Activated CD8-positive, alpha-beta T cell treated with anti-CD3 and anti-CD28 coated beads for 36 hours (primary cell): ENCODE measurements around the gene MCU. TPM values are rescaled to one million over a fixed set of nuclear protein-coding genes. Genes with fewer than 3 reads are reported as not detected.

Experiments used
- ATAC-seq: fragments of 200-7000 bp; cut with Tn5 transposase; one replicate; pipeline ENCODE4 v1.10.0; 2021; ENCODE audit warnings: mild to moderate bottlenecking, moderate library complexity
- CTCF ChIA-PET: fragments of 350-600 bp; sonication (Branson Sonifier 250); formaldehyde crosslinking; loops from one replicate; lab custom pipeline; 2021; ENCODE audit warnings: antibody characterized with exemption; lab: Charles Lee
- POLR2A ChIA-PET: fragments of 350-600 bp; sonication (Branson Sonifier 250); formaldehyde crosslinking; loops from one replicate; lab custom pipeline; 2021; ENCODE audit warnings: antibody characterized with exemption; lab: Charles Lee
- DNase-seq: peaks from one replicate; pipeline ENCODE4 v3.0.0-alpha.2; 2020
- H3K27ac Mint-ChIP-seq: one replicate; pipeline ENCODE4 v1.8.0; 2021; ENCODE audit warnings: mild to moderate bottlenecking, mixed read lengths
- H3K27me3 Mint-ChIP-seq: one replicate; pipeline ENCODE4 v1.8.0; 2021; ENCODE audit warnings: mixed read lengths
- H3K36me3 Mint-ChIP-seq: one replicate; pipeline ENCODE4 v1.8.0; 2021; ENCODE audit warnings: low read depth, mixed read lengths
- H3K4me1 Mint-ChIP-seq: one replicate; pipeline ENCODE4 v1.8.0; 2021; ENCODE audit warnings: low read depth, mixed read lengths
- H3K4me3 Mint-ChIP-seq: one replicate; pipeline ENCODE4 v1.8.0; 2021; ENCODE audit warnings: mild to moderate bottlenecking, moderate library complexity, mixed read lengths
- H3K9me3 Mint-ChIP-seq: one replicate; pipeline ENCODE4 v1.8.0; 2021; ENCODE audit warnings: mixed read lengths
- intact Hi-C: fragments of 100-400 bp; cut with micrococcal nuclease; formaldehyde crosslinking; loops from one replicate; pipeline ENCODE4 v1.10.0; 2022
- total RNA-seq, 2 experiments: library from RNA; stranded (reverse); gene quantifications; one replicate each; pipeline ENCODE4 v1.2.3, GENCODE V29; 2021
- TF ChIP-seq, protein P1 (sequence below): fragments of 200-600 bp; IDR thresholded peaks from one replicate; pipeline ENCODE4 v1.8.0; 2022; ENCODE audit warnings: antibody characterized with exemption, mild to moderate bottlenecking

The MCU gene
- total RNA-seq, 2 experiments from 2014 or later, result 17.1 to 18.3 TPM

GRCh38 chr10:72855790-72856189 is 163.8 kb downstream of the MCU start:
- Mint-ChIP-seq H3K36me3 (peaks cover 2% of the 10 kb centered on the region), H3K4me3 (no peak overlapping the region), H3K9me3 (no peaks in the 10 kb centered on the region), H3K4me1 (no peaks in the 10 kb centered on the region), H3K27ac (no peak overlapping the region), H3K27me3 (no peaks in the 10 kb centered on the region)
- POLR2A ChIA-PET, result no interaction called here
- intact Hi-C loops, result no loop called here
- DNase-seq (no peak), ATAC-seq (no peak)
- CTCF ChIA-PET, result no interaction called here
- TF ChIP-seq, protein P1, sequence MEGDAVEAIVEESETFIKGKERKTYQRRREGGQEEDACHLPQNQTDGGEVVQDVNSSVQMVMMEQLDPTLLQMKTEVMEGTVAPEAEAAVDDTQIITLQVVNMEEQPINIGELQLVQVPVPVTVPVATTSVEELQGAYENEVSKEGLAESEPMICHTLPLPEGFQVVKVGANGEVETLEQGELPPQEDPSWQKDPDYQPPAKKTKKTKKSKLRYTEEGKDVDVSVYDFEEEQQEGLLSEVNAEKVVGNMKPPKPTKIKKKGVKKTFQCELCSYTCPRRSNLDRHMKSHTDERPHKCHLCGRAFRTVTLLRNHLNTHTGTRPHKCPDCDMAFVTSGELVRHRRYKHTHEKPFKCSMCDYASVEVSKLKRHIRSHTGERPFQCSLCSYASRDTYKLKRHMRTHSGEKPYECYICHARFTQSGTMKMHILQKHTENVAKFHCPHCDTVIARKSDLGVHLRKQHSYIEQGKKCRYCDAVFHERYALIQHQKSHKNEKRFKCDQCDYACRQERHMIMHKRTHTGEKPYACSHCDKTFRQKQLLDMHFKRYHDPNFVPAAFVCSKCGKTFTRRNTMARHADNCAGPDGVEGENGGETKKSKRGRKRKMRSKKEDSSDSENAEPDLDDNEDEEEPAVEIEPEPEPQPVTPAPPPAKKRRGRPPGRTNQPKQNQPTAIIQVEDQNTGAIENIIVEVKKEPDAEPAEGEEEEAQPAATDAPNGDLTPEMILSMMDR, result no peak

DNA sequence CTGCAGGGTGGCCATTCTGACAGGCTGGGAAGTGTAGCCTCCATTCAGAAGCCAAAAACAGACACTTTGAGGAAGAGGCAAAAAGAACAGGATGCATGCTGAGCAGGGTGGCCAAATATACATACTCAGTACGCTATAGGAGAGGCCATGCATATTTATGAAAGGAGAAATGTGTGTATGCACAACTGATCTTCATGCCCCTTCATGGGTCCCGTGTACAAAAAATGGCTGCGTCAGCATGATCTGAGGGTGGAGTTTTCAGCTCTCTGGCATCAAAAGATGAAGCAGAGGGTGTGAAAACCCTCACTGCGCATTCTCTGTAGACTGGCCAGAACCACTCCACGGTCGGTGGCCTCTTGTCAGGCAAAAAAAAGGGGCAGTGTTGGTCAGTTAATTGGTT is 166.1 kb downstream of the MCU start:
- H3K4me3 Mint-ChIP-seq, result no peak overlapping the region
- DNase-seq, result no peak
- H3K36me3 Mint-ChIP-seq, result peaks cover 2% of the 10 kb centered on the region
- TF ChIP-seq, protein P1, result no peak
- ATAC-seq, result no peak
- CTCF ChIA-PET, result interaction anchor here (0.7 to 0.9 kb wide), 2 partner anchors 23 to 25 kb away, joined by 3 read pairs; no protein-coding TSS in a partner anchor
- H3K27me3 Mint-ChIP-seq, result no peaks in the 10 kb centered on the region
- H3K27ac Mint-ChIP-seq, result no peak overlapping the region
- no peaks in the 10 kb centered on the region for H3K4me1 Mint-ChIP-seq
- intact Hi-C loops, result no loop called here
- POLR2A ChIA-PET, result no interaction called here
- no peaks in the 10 kb centered on the region for H3K9me3 Mint-ChIP-seq

GRCh38 chr10:72862957-72863356 is 171.0 kb downstream of the MCU start:
- DNase-seq (no peak), ATAC-seq (no peak)
- intact Hi-C loops, result no loop called here
- CTCF ChIA-PET, result interaction anchor here (1.0 kb wide), 1 partner anchor 26 kb away, joined by 4 read pairs; no protein-coding TSS in a partner anchor
- H3K4me1 Mint-ChIP-seq, result no peaks in the 10 kb centered on the region
- H3K27ac Mint-ChIP-seq, result no peak overlapping the region
- peaks cover 2% of the 10 kb centered on the region for H3K36me3 Mint-ChIP-seq
- POLR2A ChIA-PET, result no interaction called here
- TF ChIP-seq, protein P1, result no peak
- H3K27me3 Mint-ChIP-seq, result no peaks in the 10 kb centered on the region
- no peak overlapping the region for H3K4me3 Mint-ChIP-seq
- H3K9me3 Mint-ChIP-seq, result no peaks in the 10 kb centered on the region

DNA sequence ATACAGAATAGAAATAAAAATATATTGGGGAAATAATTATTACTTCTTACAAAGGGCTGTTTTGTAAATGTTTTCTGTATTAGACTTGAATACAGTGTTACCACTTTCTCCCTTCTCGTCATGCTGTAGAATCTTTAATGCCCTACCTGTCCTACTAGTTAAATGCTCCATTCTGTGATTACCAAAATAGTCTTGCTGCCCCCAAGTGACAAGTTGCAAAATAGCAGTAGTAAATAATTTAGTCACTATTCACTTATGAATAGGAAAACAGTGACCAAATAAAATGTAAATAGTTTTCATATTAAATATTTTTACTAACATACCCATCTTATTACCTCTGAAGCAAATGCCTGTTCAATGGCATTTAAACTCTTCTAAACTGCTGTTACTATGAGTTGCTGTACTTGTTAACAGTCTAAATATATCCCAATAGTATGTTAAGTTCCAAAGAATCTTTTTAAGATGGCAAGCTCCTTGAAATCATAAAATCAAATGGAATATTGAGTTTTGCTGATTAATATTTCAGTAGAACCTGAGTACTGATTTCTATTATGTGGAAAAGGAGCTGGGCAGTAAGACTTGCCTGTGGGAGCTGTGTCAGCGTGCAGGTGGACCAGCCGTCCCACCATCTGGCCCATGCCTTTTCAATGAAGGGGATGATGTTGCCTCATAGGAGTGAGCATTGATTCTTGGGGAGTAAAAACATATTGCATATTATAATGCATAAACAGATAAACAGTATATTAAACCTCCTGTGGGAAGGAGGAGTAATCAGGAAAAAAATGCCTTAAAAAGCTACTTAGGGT is 183.5 kb downstream of the MCU start:
- H3K27me3 Mint-ChIP-seq, result no peaks in the 10 kb centered on the region
- ChIA-PET CTCF (interaction anchor here (0.8 to 1.8 kb wide), 8 partner anchors 9 to 512 kb away, joined by 3 to 11 read pairs (median 3); no protein-coding TSS in a partner anchor), POLR2A (no interaction called here)
- no peak overlapping the region for H3K27ac Mint-ChIP-seq
- DNase-seq (no peak), ATAC-seq (no peak)
- intact Hi-C loops, result loop anchor here (10.0 kb wide), 1 partner anchor 511 kb away; no protein-coding TSS in a partner anchor
- H3K4me1 Mint-ChIP-seq, result no peaks in the 10 kb centered on the region
- H3K4me3 Mint-ChIP-seq, result no peak overlapping the region
- H3K36me3 Mint-ChIP-seq, result peaks cover 8% of the 10 kb centered on the region
- no peaks in the 10 kb centered on the region for H3K9me3 Mint-ChIP-seq
- TF ChIP-seq, protein P1, result peak; percentile 70

DNA sequence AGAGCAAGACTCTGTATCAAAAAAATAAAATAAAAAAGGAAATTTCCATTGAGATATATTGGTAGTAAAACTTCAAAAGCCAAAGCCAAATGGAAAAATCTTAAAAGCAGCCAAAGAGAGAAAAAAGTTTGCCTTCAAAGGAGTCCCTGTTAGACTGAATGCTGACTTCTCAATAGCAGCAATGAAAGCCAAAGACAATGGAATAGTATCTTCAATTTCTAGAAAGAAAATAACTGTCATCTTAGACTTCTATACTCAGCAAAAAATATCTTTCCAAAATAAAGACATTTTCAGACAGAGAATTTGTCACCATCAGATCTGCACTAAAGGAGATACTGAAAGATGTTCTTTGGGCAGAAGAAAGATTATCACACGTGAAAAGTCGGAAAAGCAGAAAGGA is 187.3 kb downstream of the MCU start:
- H3K4me3 Mint-ChIP-seq, result no peak overlapping the region
- H3K27me3 Mint-ChIP-seq, result no peaks in the 10 kb centered on the region
- ATAC-seq (no peak), DNase-seq (no peak)
- ChIA-PET CTCF (no interaction called here), POLR2A (no interaction called here)
- peaks cover 18% of the 10 kb centered on the region for H3K36me3 Mint-ChIP-seq
- H3K4me1 Mint-ChIP-seq, result no peaks in the 10 kb centered on the region
- TF ChIP-seq, protein P1, result no peak
- H3K9me3 Mint-ChIP-seq, result peaks cover 10% of the 10 kb centered on the region
- intact Hi-C loops, result loop anchor here (10.0 kb wide), 1 partner anchor 514 kb away; no protein-coding TSS in a partner anchor
- no peak overlapping the region for H3K27ac Mint-ChIP-seq
